GM12878 (cell line): Measurements from ENCODE around the gene MFGE8. TPM values are rescaled to one million over a fixed set of nuclear protein-coding genes. Genes with fewer than 3 reads are reported as not detected.

Experiments
- ATAC-seq: fragments of 200-7000 bp; cut with Tn5 transposase; 3 replicates; pipeline ENCODE4 v1.9.1; 2020; ENCODE audit warnings: mild to moderate bottlenecking, moderate library complexity
- BruUV-seq: library from RNA; stranded (reverse); fragments of 400-500 nt; replicated peaks from 2 replicates; lab custom pipeline; 2021; lab: Mats Ljungman, UMichigan
- CTCF ChIA-PET: fragments of 300-600 bp; sonication (Branson Sonifier 250); formaldehyde crosslinking; extraction: SDS; loops from one replicate; lab custom pipeline; 2021; ENCODE audit warnings: inconsistent platforms; lab: Yijun Ruan, JAX
- POLR2A ChIA-PET: fragments of 350-600 bp; formaldehyde crosslinking; extraction: SDS; loops from one replicate; lab custom pipeline; 2021; ENCODE audit warnings: inconsistent platforms; lab: Charles Lee
- RAD21 ChIA-PET: fragments of 300-600 bp; sonication (Branson Sonifier 250); formaldehyde crosslinking; loops from one replicate; lab custom pipeline; 2023; ENCODE audit warnings: antibody characterized with exemption; ENCODE audit not compliant: unreplicated experiment; lab: Charles Lee
- SMC1A ChIA-PET: fragments of 300-600 bp; sonication (Branson Sonifier 250); formaldehyde crosslinking; loops from one replicate; lab custom pipeline; 2023; ENCODE audit not compliant: unreplicated experiment, uncharacterized antibody; lab: Charles Lee
- DNase-seq: peaks from one replicate; pipeline ENCODE4 v3.0.0-alpha.2; 2011; ENCODE audit warnings: low read depth, low spot score
- FAIRE-seq: peaks from 3 replicates; lab custom pipeline; 2011; peaks lifted over from hg19 to GRCh38; lab: Jason Lieb, UNC
- H2AFZ ChIP-seq: 2 replicates; pipeline ENCODE4 v1.6.0; 2011; ENCODE audit warnings: low read depth, low read length, control low read depth; ENCODE audit not compliant: control insufficient read depth
- H3K27ac ChIP-seq: 2 replicates; pipeline ENCODE4 v1.5.1; 2011; ENCODE audit warnings: control low read depth; ENCODE audit not compliant: control insufficient read depth, insufficient read depth
- H3K27me3 ChIP-seq, 2 experiments: replicated peaks in 1 of 2; 2 replicates each; pipeline versions ENCODE4 v1.6.0 to v1.6.1; 2011; ENCODE audit warnings: low read length in 1 of 2; ENCODE audit not compliant: control insufficient read depth in 2 of 2, insufficient read depth in 2 of 2
- H3K36me3 ChIP-seq, 2 experiments: 2 replicates each; pipeline ENCODE4 v1.5.1; 2011; ENCODE audit warnings: low read length in 1 of 2; ENCODE audit not compliant: control insufficient read depth in 2 of 2, insufficient read depth in 2 of 2
- H3K4me1 ChIP-seq: 2 replicates; pipeline ENCODE4 v1.6.1; 2011; ENCODE audit warnings: mild to moderate bottlenecking, low read length, moderate library complexity, mixed read lengths; ENCODE audit not compliant: control insufficient read depth, insufficient read depth
- H3K4me2 ChIP-seq: 2 replicates; pipeline ENCODE4 v1.6.0; 2011; ENCODE audit warnings: control low read depth; ENCODE audit not compliant: control insufficient read depth, insufficient read depth
- H3K4me3 ChIP-seq: fragments of 200-600 bp; sonication (generic); 2 replicates; pipeline ENCODE4 v1.5.1; 2016
- H3K79me2 ChIP-seq: 2 replicates; pipeline ENCODE4 v1.6.0; 2011; ENCODE audit warnings: low read length; ENCODE audit not compliant: control insufficient read depth, insufficient read depth
- H3K9ac ChIP-seq: 2 replicates; pipeline ENCODE4 v1.8.0; 2011; ENCODE audit warnings: low read length, control low read depth, mixed read lengths; ENCODE audit not compliant: control insufficient read depth, insufficient read depth
- H3K9me3 ChIP-seq: replicated peaks from 3 replicates; pipeline ENCODE4 v1.5.1; 2011; ENCODE audit warnings: mild to moderate bottlenecking, low read length; ENCODE audit not compliant: control insufficient read depth, insufficient read depth
- H4K20me1 ChIP-seq: 2 replicates; pipeline ENCODE4 v1.6.0; 2011; ENCODE audit not compliant: control insufficient read depth, insufficient read depth
- IRF5 ChIP-seq: fragments of 450-650 bp; IDR thresholded peaks from 2 replicates; pipeline ENCODE4 v1.6.1; 2017; ENCODE audit warnings: borderline replicate concordance
- NKRF ChIP-seq: fragments of 450-650 bp; conservative IDR thresholded peaks from 2 replicates; pipeline ENCODE4 v1.6.1; 2017; ENCODE audit warnings: mild to moderate bottlenecking, moderate library complexity
- RCOR1 ChIP-seq: conservative IDR thresholded peaks from 2 replicates; pipeline ENCODE4 v1.6.1; 2012; ENCODE audit warnings: low read depth, low read length, improper control_type of control experiment
- SMAD1 ChIP-seq: fragments of 450-650 bp; IDR thresholded peaks from 2 replicates; pipeline ENCODE4 v1.6.1; 2018; ENCODE audit warnings: mild to moderate bottlenecking, low read depth; ENCODE audit not compliant: partially characterized antibody
- ZBTB4 ChIP-seq: fragments of 450-650 bp; formaldehyde crosslinking; IDR thresholded peaks from 2 replicates; pipeline ENCODE4 v1.4.0; 2022; ENCODE audit warnings: mild to moderate bottlenecking, moderate library complexity
- ZBTB40 ChIP-seq: fragments of 450-650 bp; IDR thresholded peaks from 2 replicates; pipeline ENCODE4 v1.6.1; 2016; ENCODE audit warnings: mild to moderate bottlenecking, moderate library complexity, borderline replicate concordance
- ZZZ3 ChIP-seq: IDR thresholded peaks from 2 replicates; pipeline ENCODE4 v1.6.1; 2011; ENCODE audit warnings: low read depth; ENCODE audit not compliant: control insufficient read depth, insufficient read length
- WGBS: methylation state at CpG from one replicate; pipeline ENCODE4 v1.1.6; 2016; ENCODE audit warnings: low lambda C conversion rate; ENCODE audit not compliant: insufficient replicate concordance, insufficient coverage; ENCODE audit errors: missing lambda C conversion rate; 5-methylcytosine and 5-hydroxymethylcytosine counted together
- in situ Hi-C: fragments of 300-500 bp; cut with MboI; formaldehyde crosslinking; loops from 9 replicates; pipeline ENCODE4 v1.14.3; 2018; ENCODE audit warnings: mixed read lengths
- intact Hi-C: fragments of 100-400 bp; cut with micrococcal nuclease; formaldehyde crosslinking; loops from one replicate; pipeline ENCODE4 v1.14.2; 2022; ENCODE audit not compliant: unreplicated experiment
- polyA plus RNA-seq, 11 experiments: library from polyadenylated mRNA; depleted of rRNA in 4 of 11; unstranded in 6 of 11; stranded (reverse) in 5 of 11; fragments of >200 nt; fragmentation: Nextera tagmentation in 4 of 11; fragmentation: Illumina TruSeq in 1 of 11; extraction: Ambion mirVana in 4 of 11; extraction: Trizol in 1 of 11; gene quantifications; 1 replicate in 1 of 11; 2 replicates in 10 of 11; pipeline versions ENCODE4 v1.2.1 to v1.2.3, GENCODE V29; 2011 to 2016; ENCODE audit warnings: inconsistent platforms in 2 of 11, missing spikeins in 2 of 11, low read depth in 1 of 11
- total RNA-seq, 4 experiments: library from RNA; depleted of rRNA in 3 of 4; stranded (reverse); fragments of >200 nt in 3 of 4; fragmentation: Illumina TruSeq in 1 of 4; extraction: Trizol in 1 of 4; gene quantifications; 2 replicates each; pipeline versions ENCODE4 v1.2.1 to v1.2.3, GENCODE V29; 2013 to 2021

The MFGE8 gene
- total and polyA plus RNA-seq, 10 of the 15 experiments (the other 5 are each of a cell fraction or from before 2014, with no cell fraction given) = 0.81 to 5.9 (median 1.0) TPM; not detected in 2

GRCh38 chr15:88909956-88910831 is 3.0 kb downstream of the MFGE8 start:
- no peak for DNase-seq
- intact Hi-C loops = no loop called here

More at GRCh38 chr15:88909956-88910831, 3.0 kb downstream of the MFGE8 start:
- H3K79me2 ChIP-seq = no peaks in the 10 kb centered on the region
- H3K4me2 ChIP-seq = no peak overlapping the region
- no peaks in the 10 kb centered on the region for H3K4me1 ChIP-seq
- H4K20me1 ChIP-seq = no peaks in the 10 kb centered on the region
- no peaks in the 10 kb centered on the region for H3K9me3 ChIP-seq
- POLR2A ChIA-PET = no interaction called here
- SMC1A ChIA-PET = no interaction called here
- TF ChIP-seq ZBTB40 = no peak
- TF ChIP-seq IRF5 = no peak
- TF ChIP-seq SMAD1 = no peak
- no peak for TF ChIP-seq ZBTB4
- no peak for TF ChIP-seq NKRF
- no peak for TF ChIP-seq RCOR1
- no peak for TF ChIP-seq ZZZ3
- BruUV-seq = no TSS peak
- in situ Hi-C loops = loop anchor here (5.0 kb wide), 1 partner anchor 107 kb away; no protein-coding TSS in a partner anchor
- ATAC-seq (no peak), FAIRE-seq (no peak)
- H3K27me3 ChIP-seq = peaks cover 0 to 2% of the 10 kb centered on the region in 2 experiments; a peak in 2 of 4 replicates
- H3K27ac ChIP-seq = no peak overlapping the region
- no peak overlapping the region for H2AFZ ChIP-seq
- 44% methylated on average over 12 of the region's 12 CpGs for WGBS
- no peaks in the 10 kb centered on the region for H3K36me3 ChIP-seq
- H3K9ac ChIP-seq = no peak overlapping the region
- CTCF ChIA-PET = interaction anchor here (1.1 kb wide), 1 partner anchor 106 kb away, joined by 3 read pairs; no protein-coding TSS in a partner anchor
- RAD21 ChIA-PET = no interaction called here
- no peak overlapping the region for H3K4me3 ChIP-seq
